PC-3 (cell line): ENCODE measurements around the gene RUFY4. TPM values are rescaled to one million over a fixed set of nuclear protein-coding genes. Genes with fewer than 3 reads are reported as not detected.

ENCODE experiments used
- ATAC-seq: fragments of 200-7000 bp; cut with Tn5 transposase; 2 replicates; pipeline ENCODE4 v1.9.1; 2020; ENCODE audit warnings: mild to moderate bottlenecking, moderate library complexity
- BruUV-seq: library from RNA; stranded (reverse); fragments of 400-500 nt; replicated peaks from 2 replicates; lab custom pipeline; 2021; lab: Mats Ljungman, UMichigan
- CTCF ChIA-PET: fragments of 300-600 bp; sonication (Branson Sonifier 250); formaldehyde crosslinking; loops from one replicate; lab custom pipeline; 2022; ENCODE audit warnings: antibody characterized with exemption; lab: Charles Lee
- POLR2A ChIA-PET: fragments of 300-600 bp; sonication (Branson Sonifier 250); formaldehyde crosslinking; loops from one replicate; lab custom pipeline; 2022; ENCODE audit warnings: antibody characterized with exemption; ENCODE audit not compliant: unreplicated experiment; lab: Charles Lee
- DNase-seq: peaks from one replicate; pipeline ENCODE4 v3.0.0-alpha.2; 2015
- H2AFZ ChIP-seq: fragments of 300-600 bp; sonication (generic); 2 replicates; pipeline ENCODE4 v1.6.0; 2016; ENCODE audit warnings: antibody characterized with exemption, low read length
- H3F3A ChIP-seq: fragments of 300-600 bp; sonication (generic); one replicate; pipeline ENCODE4 v1.6.0; 2017; ENCODE audit warnings: antibody characterized with exemption, low read length, control low read depth, mild to moderate bottlenecking; ENCODE audit not compliant: unreplicated experiment
- H3K27ac ChIP-seq: fragments of 300-600 bp; sonication (generic); 2 replicates; pipeline ENCODE4 v1.5.1; 2016; ENCODE audit warnings: mild to moderate bottlenecking, low read length
- H3K27me3 ChIP-seq: fragments of 300-600 bp; sonication (generic); 2 replicates; pipeline ENCODE4 v1.6.1; 2016; ENCODE audit warnings: low read length, mixed read lengths
- H3K36me3 ChIP-seq: fragments of 300-600 bp; sonication (generic); 2 replicates; pipeline ENCODE4 v1.6.1; 2016; ENCODE audit warnings: low read depth, mixed run types, low read length, mixed read lengths
- H3K4me1 ChIP-seq: fragments of 300-600 bp; sonication (generic); 2 replicates; pipeline ENCODE4 v1.5.1; 2016; ENCODE audit warnings: low read length; ENCODE audit not compliant: insufficient read depth
- H3K4me2 ChIP-seq: fragments of 300-600 bp; sonication (generic); 2 replicates; pipeline ENCODE4 v1.6.0; 2016; ENCODE audit warnings: low read length
- H3K4me3 ChIP-seq: fragments of 300-600 bp; sonication (generic); 2 replicates; pipeline ENCODE4 v1.5.1; 2016; ENCODE audit warnings: mild to moderate bottlenecking, low read length, mixed read lengths
- H3K79me2 ChIP-seq: fragments of 300-600 bp; sonication (generic); 2 replicates; pipeline ENCODE4 v1.6.1; 2017; ENCODE audit warnings: low read length, mixed read lengths
- H3K9ac ChIP-seq: fragments of 300-600 bp; sonication (generic); 2 replicates; pipeline ENCODE4 v1.6.0; 2016; ENCODE audit warnings: mild to moderate bottlenecking, low read length
- H3K9me2 ChIP-seq: fragments of 300-600 bp; sonication (generic); replicated peaks from 2 replicates; pipeline ENCODE4 v1.6.1; 2016; ENCODE audit warnings: mixed run types, low read length, mixed read lengths
- H3K9me3 ChIP-seq: fragments of 300-600 bp; sonication (generic); 2 replicates; pipeline ENCODE4 v1.6.1; 2016; ENCODE audit warnings: low read length, mixed read lengths
- H4K20me1 ChIP-seq: fragments of 300-600 bp; sonication (generic); 2 replicates; pipeline ENCODE4 v1.6.1; 2016; ENCODE audit warnings: low read length, mixed read lengths
- CTCF ChIP-seq: fragments of 300-600 bp; sonication (generic); conservative IDR thresholded peaks from 2 replicates; pipeline ENCODE4 v1.5.1; 2017; ENCODE audit warnings: antibody characterized with exemption, low read depth, mild to moderate bottlenecking, low read length
- EZH2 ChIP-seq: fragments of 300-600 bp; sonication (generic); IDR thresholded peaks from one replicate; pipeline ENCODE4 v1.6.1; 2017; ENCODE audit warnings: antibody characterized with exemption, mild to moderate bottlenecking, low read length; ENCODE audit not compliant: unreplicated experiment
- EZH2phosphoT487 ChIP-seq: fragments of 300-600 bp; sonication (generic); IDR thresholded peaks from 2 replicates; pipeline ENCODE4 v1.6.1; 2018; ENCODE audit warnings: mild to moderate bottlenecking, antibody characterized with exemption, low read length, borderline replicate concordance
- intact Hi-C: fragments of 100-400 bp; cut with micrococcal nuclease; formaldehyde crosslinking; loops from 2 replicates; pipeline ENCODE4 v1.9.0; 2023
- total RNA-seq: library from RNA; depleted of rRNA; stranded (reverse); fragments of >200 nt; gene quantifications from 2 replicates; pipeline ENCODE4 v1.2.3, GENCODE V29; 2014

RUFY4 gene
- total RNA-seq, 1 experiment from 2014 or later: not detected

- no peaks in the 10 kb centered on the region for H3K9me3 ChIP-seq
- no peak overlapping the region for H3K4me3 ChIP-seq
- no peak for ATAC-seq
- POLR2A ChIA-PET: no interaction called here
- peaks cover 16% of the 10 kb centered on the region; the same call in 1 of the 2 replicates for H3K27me3 ChIP-seq
- no peaks in the 10 kb centered on the region for H3F3A ChIP-seq
- H3K9ac ChIP-seq: no peak overlapping the region
- H3K9me2 ChIP-seq: no peaks in the 10 kb centered on the region
- H3K79me2 ChIP-seq: no peaks in the 10 kb centered on the region
- H4K20me1 ChIP-seq: no peaks in the 10 kb centered on the region
- BruUV-seq: no TSS peak
- CTCF ChIA-PET: no interaction called here
- DNase-seq: peak; percentile 73
- no peaks in the 10 kb centered on the region for H3K36me3 ChIP-seq
- TF ChIP-seq CTCF: no peak
- no peak for TF ChIP-seq EZH2
- no peak for TF ChIP-seq EZH2phosphoT487
- intact Hi-C loops: no loop called here
- no peak overlapping the region for H3K27ac ChIP-seq
- no peak overlapping the region for H3K4me2 ChIP-seq
- no peak overlapping the region for H2AFZ ChIP-seq
- H3K4me1 ChIP-seq: no peaks in the 10 kb centered on the region
Observed at GRCh38 chr2:218039171-218039570, 29.9 kb upstream of the RUFY4 start.

- peaks cover 16% of the 10 kb centered on the region; the same call in 1 of the 2 replicates for H3K27me3 ChIP-seq
- DNase-seq (no peak), ATAC-seq (no peak)
- TF ChIP-seq EZH2 (no peak), CTCF (no peak), EZH2phosphoT487 (no peak)
- no peak overlapping the region for H2AFZ ChIP-seq
- no peaks in the 10 kb centered on the region for H3K79me2 ChIP-seq
- no peaks in the 10 kb centered on the region for H3K9me2 ChIP-seq
- no peaks in the 10 kb centered on the region for H3K9me3 ChIP-seq
- intact Hi-C loops: no loop called here
- H4K20me1 ChIP-seq: no peaks in the 10 kb centered on the region
- BruUV-seq: no TSS peak
- no peaks in the 10 kb centered on the region for H3K36me3 ChIP-seq
- CTCF ChIA-PET: no interaction called here
- no peaks in the 10 kb centered on the region for H3K4me1 ChIP-seq
- POLR2A ChIA-PET: no interaction called here
- H3K4me2 ChIP-seq: no peak overlapping the region
- no peaks in the 10 kb centered on the region for H3F3A ChIP-seq
- no peak overlapping the region for H3K27ac ChIP-seq
- H3K4me3 ChIP-seq: no peak overlapping the region
- no peak overlapping the region for H3K9ac ChIP-seq
Observed at GRCh38 chr2:218040883-218041282, 28.2 kb upstream of the RUFY4 start.

GRCh38 chr2:218041302-218042168, 27.5 kb upstream of the RUFY4 start:
- CTCF ChIA-PET: no interaction called here
- Histone ChIP-seq H3K27me3 (peaks cover 19% of the 10 kb centered on the region; the same call in 1 of the 2 replicates), H3K27ac (no peak overlapping the region), H3K9ac (no peak overlapping the region), H3K36me3 (no peaks in the 10 kb centered on the region), H3K4me3 (no peak overlapping the region), H3K4me2 (no peak overlapping the region), H3F3A (no peaks in the 10 kb centered on the region), H4K20me1 (no peaks in the 10 kb centered on the region), H3K79me2 (no peaks in the 10 kb centered on the region), H3K9me3 (no peaks in the 10 kb centered on the region), H3K9me2 (no peaks in the 10 kb centered on the region), H2AFZ (no peak overlapping the region), H3K4me1 (no peaks in the 10 kb centered on the region)
- TF ChIP-seq CTCF: no peak
- TF ChIP-seq EZH2phosphoT487: no peak
- no peak for TF ChIP-seq EZH2
- DNase-seq (no peak), ATAC-seq (no peak)
- no TSS peak for BruUV-seq
- POLR2A ChIA-PET: no interaction called here
- intact Hi-C loops: no loop called here
